HG03196 (cell line): ENCODE results near the gene PBX3.
A peak's percentile ranks its signal among the peaks of the same experiment; 100 is the strongest.
"Not testable (repeated sequence)": the region's sequence is repeated elsewhere in the genome, so short reads cannot be mapped to it uniquely, and the experiment has no call there.

Experiments
- ATAC-seq: cut with Tn5 transposase; IDR thresholded peaks from one replicate; pipeline ENCODE4 v1.9.1; 2021; ENCODE audit not compliant: unreplicated experiment

PBX3 gene

GRCh38 chr9:125821078-125821477 lies 73.9 kb downstream of the PBX3 start:
- ATAC-seq: peak; percentile 41

- no peak for ATAC-seq
Observed at GRCh38 chr9:125822160-125822559, 75.0 kb downstream of the PBX3 start.

GRCh38 chr9:125822902-125823301 lies 75.7 kb downstream of the PBX3 start:
- ATAC-seq: no peak

GRCh38 chr9:125823874-125824406 lies 76.8 kb downstream of the PBX3 start:
- ATAC-seq: not testable (repeated sequence)

- no peak for ATAC-seq
Observed at GRCh38 chr9:125825762-125826161, 78.6 kb downstream of the PBX3 start.

- ATAC-seq: no peak
Observed at GRCh38 chr9:125826850-125827249, 79.7 kb downstream of the PBX3 start.

GRCh38 chr9:125829743-125830142 lies 82.6 kb downstream of the PBX3 start:
- ATAC-seq: peak; percentile 43

GRCh38 chr9:125831054-125831453 lies 83.9 kb downstream of the PBX3 start:
- no peak for ATAC-seq

GRCh38 chr9:125831616-125832015 lies 84.4 kb downstream of the PBX3 start:
- ATAC-seq: no peak

GRCh38 chr9:125835655-125836054 lies 88.5 kb downstream of the PBX3 start:
- ATAC-seq: no peak

GRCh38 chr9:125839317-125839716 lies 92.1 kb downstream of the PBX3 start:
- ATAC-seq: no peak

GRCh38 chr9:125841444-125841843 lies 94.3 kb downstream of the PBX3 start:
- no peak for ATAC-seq

GRCh38 chr9:125842242-125842641 lies 95.1 kb downstream of the PBX3 start:
- ATAC-seq: no peak

GRCh38 chr9:125843646-125844045 lies 96.5 kb downstream of the PBX3 start:
- ATAC-seq: no peak

- no peak for ATAC-seq
Observed at GRCh38 chr9:125844611-125845010, 97.4 kb downstream of the PBX3 start.

- no peak for ATAC-seq
Observed at GRCh38 chr9:125845271-125845808, 98.2 kb downstream of the PBX3 start.

GRCh38 chr9:125847735-125848134 lies 100.6 kb downstream of the PBX3 start:
- ATAC-seq: no peak

GRCh38 chr9:125850106-125850632 lies 103.0 kb downstream of the PBX3 start:
- ATAC-seq: no peak

- no peak for ATAC-seq
Observed at GRCh38 chr9:125850763-125851162, 103.6 kb downstream of the PBX3 start.

GRCh38 chr9:125851979-125852378 lies 104.8 kb downstream of the PBX3 start:
- no peak for ATAC-seq

GRCh38 chr9:125852386-125852785 lies 105.2 kb downstream of the PBX3 start:
- ATAC-seq: no peak

- ATAC-seq: no peak
Observed at GRCh38 chr9:125854553-125855275, 107.5 kb downstream of the PBX3 start.
